ENCODE results near the gene MTHFD2. TPM values are rescaled to one million over a fixed set of nuclear protein-coding genes. Genes with fewer than 3 reads are reported as not detected.

Gene MTHFD2
- total RNA-seq, 1 donor from 2014 or later: 17.8 TPM

DNA sequence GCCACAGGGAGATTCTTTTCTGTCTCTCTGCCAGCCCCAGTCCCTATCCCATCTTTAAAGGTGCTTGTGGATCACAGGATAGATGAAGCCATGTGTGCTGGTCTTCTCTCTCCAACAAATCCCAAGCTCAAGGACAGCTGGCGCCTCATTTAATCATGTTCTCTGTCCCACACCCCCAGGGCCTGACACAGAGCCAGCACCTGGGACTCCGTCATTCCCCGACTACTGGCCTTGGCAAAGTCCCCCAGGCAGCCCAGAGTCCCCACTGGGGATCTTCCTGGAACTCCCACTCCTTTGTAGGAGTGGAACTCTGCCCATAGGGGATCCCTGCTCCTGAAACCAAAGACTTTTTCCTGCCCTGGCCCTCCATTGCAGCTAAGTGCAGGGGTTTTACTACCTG is 60.8 kb downstream of the MTHFD2 start:
- Histone ChIP-seq H3K9me3 (replicated peaks) (no peaks in the 10 kb centered on the region), H3K4me1 (peaks cover 3% of the 10 kb centered on the region), H3K27ac (replicated peaks) (no peak overlapping the region), H3K27me3 (ENCODE audit: low read depth) (no peaks in the 10 kb centered on the region), H3K4me3 (no peak overlapping the region), H3K36me3 (no peaks in the 10 kb centered on the region)
- TF ChIP-seq, protein P1, sequence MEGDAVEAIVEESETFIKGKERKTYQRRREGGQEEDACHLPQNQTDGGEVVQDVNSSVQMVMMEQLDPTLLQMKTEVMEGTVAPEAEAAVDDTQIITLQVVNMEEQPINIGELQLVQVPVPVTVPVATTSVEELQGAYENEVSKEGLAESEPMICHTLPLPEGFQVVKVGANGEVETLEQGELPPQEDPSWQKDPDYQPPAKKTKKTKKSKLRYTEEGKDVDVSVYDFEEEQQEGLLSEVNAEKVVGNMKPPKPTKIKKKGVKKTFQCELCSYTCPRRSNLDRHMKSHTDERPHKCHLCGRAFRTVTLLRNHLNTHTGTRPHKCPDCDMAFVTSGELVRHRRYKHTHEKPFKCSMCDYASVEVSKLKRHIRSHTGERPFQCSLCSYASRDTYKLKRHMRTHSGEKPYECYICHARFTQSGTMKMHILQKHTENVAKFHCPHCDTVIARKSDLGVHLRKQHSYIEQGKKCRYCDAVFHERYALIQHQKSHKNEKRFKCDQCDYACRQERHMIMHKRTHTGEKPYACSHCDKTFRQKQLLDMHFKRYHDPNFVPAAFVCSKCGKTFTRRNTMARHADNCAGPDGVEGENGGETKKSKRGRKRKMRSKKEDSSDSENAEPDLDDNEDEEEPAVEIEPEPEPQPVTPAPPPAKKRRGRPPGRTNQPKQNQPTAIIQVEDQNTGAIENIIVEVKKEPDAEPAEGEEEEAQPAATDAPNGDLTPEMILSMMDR (IDR thresholded peaks at IDR 0.05; ENCODE audit: borderline replicate concordance): no peak
- intact Hi-C loops (cut with micrococcal nuclease): no loop called here
- DNase-seq: no peak

- Histone ChIP-seq H3K27me3 (ENCODE audit: low read depth) (no peaks in the 10 kb centered on the region), H3K36me3 (peaks cover 1% of the 10 kb centered on the region), H3K9me3 (replicated peaks) (no peaks in the 10 kb centered on the region), H3K4me1 (no peaks in the 10 kb centered on the region), H3K27ac (replicated peaks) (no peak overlapping the region), H3K4me3 (no peak overlapping the region)
- DNase-seq: no peak
- TF ChIP-seq, protein P1 (IDR thresholded peaks at IDR 0.05; ENCODE audit: borderline replicate concordance): no peak
- intact Hi-C loops (cut with micrococcal nuclease): no loop called here
Observed at GRCh38 chr2:74259733-74260132, 61.3 kb downstream of the MTHFD2 start.

DNA sequence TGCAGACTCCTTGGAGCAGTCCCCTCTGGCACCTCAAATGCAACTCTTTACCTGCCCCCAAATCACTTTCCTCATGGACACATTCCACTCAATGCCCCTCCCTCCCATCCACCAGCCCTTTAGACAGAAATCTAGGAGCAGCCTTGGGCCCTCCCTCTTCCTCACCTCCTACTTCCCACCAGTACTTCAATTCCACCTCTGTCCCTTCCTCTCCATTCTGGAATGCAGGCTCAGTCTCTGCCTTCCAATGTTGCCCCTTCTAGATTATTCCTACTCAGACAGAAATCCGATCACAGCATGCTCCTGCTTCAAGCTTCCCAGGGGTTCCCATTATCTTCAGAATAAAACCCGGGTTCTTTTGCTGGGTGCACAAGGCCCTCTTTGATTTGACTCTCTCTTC is 62.1 kb downstream of the MTHFD2 start:
- Histone ChIP-seq H3K27me3 (ENCODE audit: low read depth) (no peaks in the 10 kb centered on the region), H3K36me3 (peaks cover 5% of the 10 kb centered on the region), H3K27ac (replicated peaks) (no peak overlapping the region), H3K4me3 (no peak overlapping the region), H3K4me1 (no peaks in the 10 kb centered on the region), H3K9me3 (replicated peaks) (no peaks in the 10 kb centered on the region)
- TF ChIP-seq, protein P1 (IDR thresholded peaks at IDR 0.05; ENCODE audit: borderline replicate concordance): no peak
- no peak for DNase-seq
- intact Hi-C loops (cut with micrococcal nuclease): no loop called here

DNA sequence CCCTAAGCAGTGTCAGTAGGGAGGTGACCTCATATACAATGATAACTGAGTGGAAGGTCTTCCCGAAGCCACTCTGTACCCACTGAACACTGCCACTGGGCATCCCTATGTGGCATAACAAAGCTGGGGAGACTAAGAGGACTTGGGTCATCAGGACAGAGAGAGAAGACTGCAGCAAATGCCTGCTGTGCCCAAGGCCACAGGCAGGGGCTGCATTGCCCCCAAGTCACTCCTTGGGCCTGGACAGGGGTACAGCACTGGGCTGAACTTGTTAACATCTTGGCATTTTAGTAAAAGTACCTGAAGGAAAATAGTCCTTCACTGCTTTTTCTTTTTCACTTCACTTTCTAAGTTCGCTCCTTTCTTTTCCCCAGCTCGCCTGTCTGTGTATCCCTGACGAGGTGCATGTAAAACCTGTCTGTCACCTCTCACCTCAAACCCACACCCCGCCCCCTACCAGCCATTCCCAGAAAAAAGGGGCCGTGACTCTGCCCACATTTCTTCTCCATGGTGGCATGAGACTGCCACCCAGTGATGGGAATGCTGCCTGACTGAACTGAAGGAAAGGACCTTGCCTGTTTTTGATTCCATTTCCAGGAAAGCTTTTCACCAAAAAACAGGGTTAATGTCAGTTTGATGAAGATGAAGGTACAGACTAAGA is 62.9 kb downstream of the MTHFD2 start:
- Histone ChIP-seq H3K27ac (replicated peaks) (no peak overlapping the region), H3K4me1 (no peaks in the 10 kb centered on the region), H3K4me3 (no peak overlapping the region), H3K9me3 (replicated peaks) (no peaks in the 10 kb centered on the region), H3K27me3 (ENCODE audit: low read depth) (no peaks in the 10 kb centered on the region), H3K36me3 (peaks cover 5% of the 10 kb centered on the region)
- intact Hi-C loops (cut with micrococcal nuclease): no loop called here
- TF ChIP-seq, protein P1 (IDR thresholded peaks at IDR 0.05; ENCODE audit: borderline replicate concordance): peak; percentile 69
- DNase-seq: peak; percentile 33

DNA sequence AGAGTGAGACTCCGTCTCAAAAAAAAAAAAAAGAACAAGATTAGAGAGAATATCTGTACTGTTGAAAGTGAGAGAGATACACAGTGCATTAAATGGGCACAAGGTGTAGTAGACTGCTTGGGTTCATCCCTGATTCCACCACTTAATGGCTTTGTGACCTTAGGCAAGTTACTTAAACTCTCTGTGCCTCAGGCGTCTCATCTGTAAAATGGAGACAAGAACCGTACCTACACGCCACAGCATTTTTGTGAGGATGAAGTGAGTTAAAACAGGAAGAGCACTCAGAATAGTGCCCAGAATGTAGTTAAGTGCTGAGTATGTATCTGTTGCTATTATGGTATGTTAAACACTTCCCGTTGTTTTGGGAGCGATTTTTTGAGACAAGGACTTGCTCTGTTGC is 64.3 kb downstream of the MTHFD2 start:
- H3K27me3 ChIP-seq (ENCODE audit: low read depth): no peaks in the 10 kb centered on the region
- H3K9me3 ChIP-seq (replicated peaks): no peaks in the 10 kb centered on the region
- peaks cover 5% of the 10 kb centered on the region for H3K36me3 ChIP-seq
- H3K4me1 ChIP-seq: no peaks in the 10 kb centered on the region
- TF ChIP-seq, protein P1 (IDR thresholded peaks at IDR 0.05; ENCODE audit: borderline replicate concordance): no peak
- intact Hi-C loops (cut with micrococcal nuclease): no loop called here
- no peak overlapping the region for H3K4me3 ChIP-seq
- no peak overlapping the region for H3K27ac ChIP-seq (replicated peaks)
- DNase-seq: no peak
